ENCODE data around the gene HGFAC. TPM values are rescaled to one million over a fixed set of nuclear protein-coding genes. Genes with fewer than 3 reads are reported as not detected.

The HGFAC gene
- total and polyA plus RNA-seq, 2 of the 13 experiments (the other 11 are each of a cell fraction or from before 2014, with no cell fraction given) = 8.5 to 63.6 TPM

DNA sequence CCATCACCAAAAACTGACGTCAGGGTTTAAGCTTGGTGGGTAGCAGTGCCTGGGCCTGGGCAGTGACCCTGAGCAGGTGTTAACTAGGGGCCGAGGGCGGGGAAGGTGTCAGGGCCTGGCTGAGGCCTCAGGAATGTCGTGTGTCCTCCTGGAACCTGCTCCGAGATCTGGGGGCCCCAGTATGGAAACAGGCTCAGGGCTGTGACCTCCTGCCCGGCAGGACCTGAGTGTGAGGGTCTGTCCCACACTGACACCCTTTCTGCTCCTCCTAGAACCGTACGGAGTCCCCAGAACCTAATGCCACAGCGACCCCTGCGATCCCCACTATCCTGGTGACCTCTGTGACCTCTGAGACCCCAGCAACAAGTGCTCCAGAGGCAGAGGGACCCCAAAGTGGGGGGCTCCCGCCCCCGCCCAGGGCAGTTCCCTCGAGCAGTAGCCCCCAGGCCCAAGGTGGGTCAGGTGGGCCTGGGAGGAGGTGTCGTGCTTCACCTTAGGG, 741 bp downstream of the HGFAC start (continued):
- TF ChIP-seq, protein P1, sequence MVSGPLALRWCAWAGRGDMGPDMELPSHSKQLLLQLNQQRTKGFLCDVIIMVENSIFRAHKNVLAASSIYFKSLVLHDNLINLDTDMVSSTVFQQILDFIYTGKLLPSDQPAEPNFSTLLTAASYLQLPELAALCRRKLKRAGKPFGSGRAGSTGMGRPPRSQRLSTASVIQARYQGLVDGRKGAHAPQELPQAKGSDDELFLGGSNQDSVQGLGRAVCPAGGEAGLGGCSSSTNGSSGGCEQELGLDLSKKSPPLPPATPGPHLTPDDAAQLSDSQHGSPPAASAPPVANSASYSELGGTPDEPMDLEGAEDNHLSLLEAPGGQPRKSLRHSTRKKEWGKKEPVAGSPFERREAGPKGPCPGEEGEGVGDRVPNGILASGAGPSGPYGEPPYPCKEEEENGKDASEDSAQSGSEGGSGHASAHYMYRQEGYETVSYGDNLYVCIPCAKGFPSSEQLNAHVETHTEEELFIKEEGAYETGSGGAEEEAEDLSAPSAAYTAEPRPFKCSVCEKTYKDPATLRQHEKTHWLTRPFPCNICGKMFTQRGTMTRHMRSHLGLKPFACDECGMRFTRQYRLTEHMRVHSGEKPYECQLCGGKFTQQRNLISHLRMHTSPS (CRISPR knock-in tag; IDR thresholded peaks at IDR 0.05; ENCODE audit: low read depth) = no peak
- TF ChIP-seq ZNF549 (CRISPR knock-in tag; IDR thresholded peaks at IDR 0.05) (no peak), ZZZ3 (CRISPR knock-in tag; IDR thresholded peaks at IDR 0.05; ENCODE audit: borderline replicate concordance) (no peak), ZFP1 (CRISPR knock-in tag; IDR thresholded peaks at IDR 0.05) (no peak), ZNF777 (CRISPR knock-in tag; IDR thresholded peaks at IDR 0.05) (no peak), ASH2L (IDR thresholded peaks at IDR 0.05; ENCODE audit: insufficient read length, low read depth, low read length) (no peak), SMC3 (IDR thresholded peaks at IDR 0.05; ENCODE audit: low read length) (no peak), SP4 (CRISPR knock-in tag; IDR thresholded peaks at IDR 0.05) (no peak), KMT2B (CRISPR knock-in tag; IDR thresholded peaks at IDR 0.05) (peak; percentile 21; the same call in 1 of the 2 replicates), ZNF766 (CRISPR knock-in tag; IDR thresholded peaks at IDR 0.05; ENCODE audit: borderline replicate concordance) (no peak), ZNF296 (CRISPR knock-in tag; conservative IDR thresholded peaks at IDR 0.05) (no peak), WIZ (CRISPR knock-in tag; IDR thresholded peaks at IDR 0.05) (no peak), BHLHE40 (IDR thresholded peaks at IDR 0.05; ENCODE audit: low read length) (no peak), ZNF567 (CRISPR knock-in tag; IDR thresholded peaks at IDR 0.05; ENCODE audit: borderline replicate concordance) (no peak), SP2 (CRISPR knock-in tag; IDR thresholded peaks at IDR 0.05) (no peak), ZNF253 (CRISPR knock-in tag; IDR thresholded peaks at IDR 0.05; ENCODE audit: borderline replicate concordance) (no peak)
- TF ChIP-seq, protein P2, sequence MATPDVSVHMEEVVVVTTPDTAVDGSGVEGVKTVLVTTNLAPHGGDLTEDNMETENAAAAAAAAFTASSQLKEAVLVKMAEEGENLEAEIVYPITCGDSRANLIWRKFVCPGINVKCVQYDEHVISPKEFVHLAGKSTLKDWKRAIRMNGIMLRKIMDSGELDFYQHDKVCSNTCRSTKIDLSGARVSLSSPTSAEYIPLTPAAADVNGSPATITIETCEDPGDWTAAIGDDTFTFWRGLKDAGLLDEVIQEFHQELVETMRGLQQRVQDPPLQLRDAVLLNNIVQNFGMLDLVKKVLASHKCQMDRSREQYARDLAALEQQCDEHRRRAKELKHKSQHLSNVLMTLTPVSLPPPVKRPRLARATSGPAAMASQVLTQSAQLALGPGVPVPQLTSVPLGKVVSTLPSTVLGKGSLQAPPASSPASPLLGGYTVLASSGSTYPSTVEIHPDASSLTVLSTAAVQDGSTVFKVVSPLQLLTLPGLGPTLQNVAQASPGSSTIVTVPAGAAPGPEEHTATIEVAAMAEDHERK (CRISPR knock-in tag; IDR thresholded peaks at IDR 0.05; ENCODE audit: low read depth) = no peak
- TF ChIP-seq, protein P3, sequence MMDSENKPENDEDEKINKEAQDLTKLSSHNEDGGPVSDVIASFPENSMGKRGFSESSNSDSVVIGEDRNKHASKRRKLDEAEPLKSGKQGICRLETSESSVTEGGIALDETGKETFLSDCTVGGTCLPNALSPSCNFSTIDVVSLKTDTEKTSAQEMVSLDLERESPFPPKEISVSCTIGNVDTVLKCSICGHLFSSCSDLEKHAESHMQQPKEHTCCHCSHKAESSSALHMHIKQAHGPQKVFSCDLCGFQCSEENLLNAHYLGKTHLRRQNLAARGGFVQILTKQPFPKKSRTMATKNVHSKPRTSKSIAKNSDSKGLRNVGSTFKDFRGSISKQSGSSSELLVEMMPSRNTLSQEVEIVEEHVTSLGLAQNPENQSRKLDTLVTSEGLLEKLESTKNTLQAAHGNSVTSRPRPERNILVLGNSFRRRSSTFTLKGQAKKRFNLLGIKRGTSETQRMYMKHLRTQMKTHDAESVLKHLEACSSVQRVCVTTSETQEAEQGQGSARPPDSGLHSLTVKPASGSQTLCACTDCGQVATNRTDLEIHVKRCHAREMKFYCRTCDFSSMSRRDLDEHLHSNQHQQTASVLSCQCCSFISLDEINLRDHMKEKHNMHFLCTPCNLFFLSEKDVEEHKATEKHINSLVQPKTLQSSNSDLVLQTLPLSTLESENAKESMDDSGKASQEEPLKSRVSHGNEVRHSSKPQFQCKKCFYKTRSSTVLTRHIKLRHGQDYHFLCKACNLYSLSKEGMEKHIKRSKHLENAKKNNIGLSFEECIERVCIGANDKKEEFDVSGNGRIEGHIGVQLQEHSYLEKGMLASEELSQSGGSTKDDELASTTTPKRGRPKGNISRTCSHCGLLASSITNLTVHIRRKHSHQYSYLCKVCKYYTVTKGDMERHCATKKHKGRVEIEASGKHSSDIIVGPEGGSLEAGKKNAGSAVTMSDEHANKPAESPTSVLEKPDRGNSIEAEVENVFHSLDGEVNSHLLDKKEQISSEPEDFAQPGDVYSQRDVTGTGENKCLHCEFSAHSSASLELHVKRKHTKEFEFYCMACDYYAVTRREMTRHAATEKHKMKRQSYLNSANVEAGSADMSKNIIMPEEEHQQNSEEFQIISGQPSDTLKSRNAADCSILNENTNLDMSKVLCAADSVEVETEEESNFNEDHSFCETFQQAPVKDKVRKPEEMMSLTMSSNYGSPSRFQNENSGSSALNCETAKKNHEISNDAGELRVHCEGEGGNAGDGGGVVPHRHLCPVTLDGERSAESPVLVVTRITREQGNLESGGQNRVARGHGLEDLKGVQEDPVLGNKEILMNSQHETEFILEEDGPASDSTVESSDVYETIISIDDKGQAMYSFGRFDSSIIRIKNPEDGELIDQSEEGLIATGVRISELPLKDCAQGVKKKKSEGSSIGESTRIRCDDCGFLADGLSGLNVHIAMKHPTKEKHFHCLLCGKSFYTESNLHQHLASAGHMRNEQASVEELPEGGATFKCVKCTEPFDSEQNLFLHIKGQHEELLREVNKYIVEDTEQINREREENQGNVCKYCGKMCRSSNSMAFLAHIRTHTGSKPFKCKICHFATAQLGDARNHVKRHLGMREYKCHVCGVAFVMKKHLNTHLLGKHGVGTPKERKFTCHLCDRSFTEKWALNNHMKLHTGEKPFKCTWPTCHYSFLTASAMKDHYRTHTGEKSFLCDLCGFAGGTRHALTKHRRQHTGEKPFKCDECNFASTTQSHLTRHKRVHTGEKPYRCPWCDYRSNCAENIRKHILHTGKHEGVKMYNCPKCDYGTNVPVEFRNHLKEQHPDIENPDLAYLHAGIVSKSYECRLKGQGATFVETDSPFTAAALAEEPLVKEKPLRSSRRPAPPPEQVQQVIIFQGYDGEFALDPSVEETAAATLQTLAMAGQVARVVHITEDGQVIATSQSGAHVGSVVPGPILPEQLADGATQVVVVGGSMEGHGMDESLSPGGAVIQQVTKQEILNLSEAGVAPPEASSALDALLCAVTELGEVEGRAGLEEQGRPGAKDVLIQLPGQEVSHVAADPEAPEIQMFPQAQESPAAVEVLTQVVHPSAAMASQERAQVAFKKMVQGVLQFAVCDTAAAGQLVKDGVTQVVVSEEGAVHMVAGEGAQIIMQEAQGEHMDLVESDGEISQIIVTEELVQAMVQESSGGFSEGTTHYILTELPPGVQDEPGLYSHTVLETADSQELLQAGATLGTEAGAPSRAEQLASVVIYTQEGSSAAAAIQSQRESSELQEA (CRISPR knock-in tag; IDR thresholded peaks at IDR 0.05; ENCODE audit: not compliant biosample characterization) = no peak

Measured in HepG2 (cell line).